HepG2 (cell line): ENCODE measurements around the gene CCL1. TPM values are rescaled to one million over a fixed set of nuclear protein-coding genes. Genes with fewer than 3 reads are reported as not detected.

Experiments used
- ATAC-seq: fragments of 200-7000 bp; cut with Tn5 transposase; 3 replicates; pipeline ENCODE4 v1.9.1; 2020; ENCODE audit warnings: mild to moderate bottlenecking, moderate library complexity
- BruUV-seq: library from RNA; stranded (reverse); fragments of 400-500 nt; replicated peaks from 2 replicates; lab custom pipeline; 2021; lab: Mats Ljungman, UMichigan
- CTCF ChIA-PET: fragments of 300-600 bp; formaldehyde crosslinking; extraction: SDS; loops from one replicate; lab custom pipeline; 2021; ENCODE audit warnings: low total read pairs, inconsistent platforms, low intra/inter-chr PET ratio; lab: Yijun Ruan, JAX
- POLR2A ChIA-PET: fragments of 350-600 bp; sonication (Branson Sonifier 250); formaldehyde crosslinking; loops from one replicate; lab custom pipeline; 2020; ENCODE audit warnings: antibody characterized with exemption, inconsistent platforms; lab: Yijun Ruan, JAX
- DNase-seq: peaks from one replicate; pipeline ENCODE4 v3.0.0-alpha.2; 2015; ENCODE audit warnings: low spot score
- FAIRE-seq: peaks from 3 replicates; lab custom pipeline; 2011; peaks lifted over from hg19 to GRCh38; lab: Jason Lieb, UNC
- H2AFZ ChIP-seq: one replicate; pipeline ENCODE4 v1.6.1; 2011; ENCODE audit warnings: low read length, inconsistent platforms
- H3K27ac ChIP-seq: fragments of 300-600 bp; 3 replicates; pipeline ENCODE4 v1.8.0; 2011; ENCODE audit warnings: mixed run types, mild to moderate bottlenecking, mixed read lengths, low read length, inconsistent platforms; ENCODE audit not compliant: insufficient read depth; ENCODE audit errors: extremely low read length
- H3K27me3 ChIP-seq, 2 experiments: fragments of 200-600 bp in 1 of 2; 2 replicates in 1 of 2; 3 replicates in 1 of 2; pipeline versions ENCODE4 v1.6.0 to v1.8.0; 2011; ENCODE audit warnings: low read length in 2 of 2, mild to moderate bottlenecking in 2 of 2, moderate library complexity in 2 of 2, inconsistent platforms in 1 of 2; ENCODE audit not compliant: insufficient read depth in 2 of 2, control insufficient read depth in 1 of 2
- H3K36me3 ChIP-seq, 2 experiments: fragments of 200-600 bp in 1 of 2; replicated peaks in 1 of 2; 2 replicates in 1 of 2; 3 replicates in 1 of 2; pipeline versions ENCODE4 v1.5.1 to v1.8.0; 2011; ENCODE audit warnings: low read length in 2 of 2, inconsistent platforms in 1 of 2; ENCODE audit not compliant: insufficient read depth in 2 of 2, control insufficient read depth in 1 of 2
- H3K4me1 ChIP-seq: 2 replicates; pipeline ENCODE4 v1.5.1; 2012; ENCODE audit warnings: low read length, inconsistent platforms; ENCODE audit not compliant: insufficient read depth
- H3K4me2 ChIP-seq: 2 replicates; pipeline ENCODE4 v1.6.0; 2011; ENCODE audit warnings: low read depth, low read length, inconsistent platforms
- H3K4me3 ChIP-seq, 3 experiments: fragments of 200-600 bp in 1 of 3; sonication (generic), shearing (Covaris generic) in 1 of 3; replicated peaks in 1 of 3; 2 replicates each; pipeline ENCODE4 v1.5.1; 2011 to 2016; ENCODE audit warnings: low read length in 3 of 3, inconsistent platforms in 2 of 3, low read depth in 2 of 3, mild to moderate bottlenecking in 2 of 3, control low read depth in 1 of 3, mixed read lengths in 1 of 3; ENCODE audit not compliant: insufficient read depth in 1 of 3
- H3K79me2 ChIP-seq: one replicate; pipeline ENCODE4 v1.6.1; 2011; ENCODE audit warnings: low read length, inconsistent platforms; ENCODE audit not compliant: insufficient read depth
- H3K9ac ChIP-seq: 2 replicates; pipeline ENCODE4 v1.6.0; 2011; ENCODE audit warnings: mild to moderate bottlenecking, low read depth, low read length, inconsistent platforms; ENCODE audit not compliant: insufficient read depth
- H3K9me3 ChIP-seq: 2 replicates; pipeline ENCODE4 v1.5.1; 2012; ENCODE audit warnings: mild to moderate bottlenecking, low read length
- H4K20me1 ChIP-seq: 2 replicates; pipeline ENCODE4 v1.6.0; 2011; ENCODE audit warnings: inconsistent platforms, mild to moderate bottlenecking, low read length, moderate library complexity; ENCODE audit not compliant: insufficient read depth
- AHDC1 ChIP-seq: sonication (generic); formaldehyde crosslinking; IDR thresholded peaks from 2 replicates; pipeline ENCODE4 v1.5.1; 2020; ENCODE audit warnings: mild to moderate bottlenecking, missing genetic modification reagents, borderline replicate concordance
- ARID4A ChIP-seq: sonication (generic); formaldehyde crosslinking; IDR thresholded peaks from 2 replicates; pipeline ENCODE4 v1.5.0; 2020; ENCODE audit warnings: mild to moderate bottlenecking, missing genetic modification reagents, borderline replicate concordance
- DDIT3 ChIP-seq: sonication (generic); formaldehyde crosslinking; IDR thresholded peaks from 2 replicates; pipeline ENCODE4 v1.4.0; 2020; ENCODE audit warnings: mild to moderate bottlenecking, missing genetic modification reagents
- KLF12 ChIP-seq: sonication (generic); formaldehyde crosslinking; IDR thresholded peaks from 2 replicates; pipeline ENCODE4 v1.4.0; 2020; ENCODE audit warnings: missing genetic modification reagents, borderline replicate concordance
- ZFP36L1 ChIP-seq: sonication (generic); formaldehyde crosslinking; IDR thresholded peaks from 2 replicates; pipeline ENCODE4 v1.8.0; 2022; ENCODE audit warnings: mild to moderate bottlenecking, missing genetic modification reagents, moderate library complexity
- ZNF687 ChIP-seq: sonication (generic); formaldehyde crosslinking; IDR thresholded peaks from 2 replicates; pipeline ENCODE4 v1.5.1; 2020; ENCODE audit warnings: mild to moderate bottlenecking, missing genetic modification reagents, moderate library complexity
- WGBS: methylation state at CpG from one replicate; pipeline ENCODE4 v1.1.6; 2017; ENCODE audit warnings: low lambda C conversion rate; 5-methylcytosine and 5-hydroxymethylcytosine counted together
- in situ Hi-C: cut with HindIII; loops from 2 replicates; pipeline ENCODE4 v1.10.0; 2017; ENCODE audit warnings: low pct_unique_long_range_greater_than_20kb; ENCODE audit not compliant: extremely low pct_ligation_motif_present
- intact Hi-C: fragments of 100-400 bp; cut with micrococcal nuclease; formaldehyde crosslinking; loops from one replicate; pipeline ENCODE4 v1.10.0; 2022; ENCODE audit not compliant: unreplicated experiment
- polyA plus RNA-seq, 8 experiments: library from polyadenylated mRNA; depleted of rRNA in 3 of 8; stranded (reverse) in 7 of 8; unstranded in 1 of 8; fragments of >200 nt; fragmentation: Illumina TruSeq in 4 of 8; extraction: Trizol in 4 of 8; gene quantifications; 2 replicates each; pipeline versions ENCODE4 v1.2.1 to v1.2.3, GENCODE V29; 2011 to 2016; ENCODE audit warnings: low read depth in 4 of 8, missing spikeins in 1 of 8, mixed read lengths in 1 of 8; ENCODE audit not compliant: insufficient read depth in 1 of 8
- total RNA-seq, 5 experiments: library from RNA; depleted of rRNA; stranded (reverse); fragments of >200 nt; fragmentation: Illumina TruSeq; extraction: Trizol; gene quantifications; 2 replicates each; pipeline ENCODE4 v1.2.3, GENCODE V29; 2016; ENCODE audit warnings: low read depth in 1 of 5

The CCL1 gene
- total and polyA plus RNA-seq, 2 of the 13 experiments (the other 11 are each of a cell fraction or from before 2014, with no cell fraction given) = not detected

GRCh38 chr17:34371405-34372100 lies 8.5 kb upstream of the CCL1 start (continued):
- TF ChIP-seq AHDC1 (CRISPR knock-in tag) = no peak
- TF ChIP-seq, all 625 proteins: peak for 0

GRCh38 chr17:34370997-34371395 lies 8.0 kb upstream of the CCL1 start:
- peaks cover 0 to 7% of the 10 kb centered on the region in 2 experiments; a peak in 1 of 5 replicates for H3K27me3 ChIP-seq
- H3K4me2 ChIP-seq = no peak overlapping the region
- no peak overlapping the region for H3K27ac ChIP-seq
- 0 out of 2 replicates have a peak, but pooled peaks cover 7% of the 10 kb centered on the region for H3K4me1 ChIP-seq
- H2AFZ ChIP-seq = no peak overlapping the region
- DNase-seq (no peak), FAIRE-seq (no peak), ATAC-seq (no peak)
- ChIA-PET CTCF (no interaction called here), POLR2A (no interaction called here)
- H3K79me2 ChIP-seq = no peaks in the 10 kb centered on the region
- in situ Hi-C loops (no loop called here), intact Hi-C loops (no loop called here)
- no peaks in the 10 kb centered on the region for H4K20me1 ChIP-seq
- BruUV-seq = no TSS peak
- no peaks in the 10 kb centered on the region for H3K9me3 ChIP-seq
- no peaks in the 10 kb centered on the region for H3K36me3 ChIP-seq
- no peak overlapping the region for H3K4me3 ChIP-seq
- H3K9ac ChIP-seq = no peak overlapping the region
- WGBS = 0% methylated on average over 3 of the region's 3 CpGs
- TF ChIP-seq ARID4A (no peak), ZFP36L1 (CRISPR knock-in tag) (no peak), DDIT3 (no peak), KLF12 (CRISPR knock-in tag) (no peak), ZNF687 (no peak)
